Panc1 (cell line): ENCODE measurements around the gene PGS1. TPM values are rescaled to one million over a fixed set of nuclear protein-coding genes. Genes with fewer than 3 reads are reported as not detected.
A peak's percentile ranks its signal among the peaks of the same experiment; 100 is the strongest.

Source experiments
- ATAC-seq: fragments of 200-7000 bp; cut with Tn5 transposase; 2 replicates; pipeline ENCODE4 v1.9.1; 2020; ENCODE audit warnings: mild to moderate bottlenecking, moderate library complexity
- BruUV-seq: library from RNA; stranded (reverse); fragments of 400-500 nt; replicated peaks from 2 replicates; lab custom pipeline; 2021; lab: Mats Ljungman, UMichigan
- CTCF ChIA-PET: fragments of 300-600 bp; sonication (Branson Sonifier 250); formaldehyde crosslinking; loops from one replicate; lab custom pipeline; 2022; ENCODE audit warnings: antibody characterized with exemption; lab: Charles Lee
- POLR2A ChIA-PET: fragments of 300-600 bp; sonication (Branson Sonifier 250); formaldehyde crosslinking; loops from one replicate; lab custom pipeline; 2022; ENCODE audit warnings: antibody characterized with exemption; lab: Charles Lee
- DNase-seq: peaks from one replicate; pipeline ENCODE4 v3.0.0-alpha.2; 2010; ENCODE audit warnings: low read depth, low spot score
- H3K27ac ChIP-seq: 2 replicates; pipeline ENCODE4 v1.5.1; 2011; ENCODE audit warnings: mild to moderate bottlenecking, low read length, inconsistent platforms
- H3K27me3 ChIP-seq: fragments of 200-500 bp; sonication (Bioruptor generic); 2 replicates; pipeline ENCODE4 v1.6.0; 2014; ENCODE audit warnings: low read length, inconsistent platforms; ENCODE audit not compliant: control insufficient read depth, insufficient read depth
- H3K36me3 ChIP-seq: fragments of 200-500 bp; sonication (Bioruptor generic); 2 replicates; pipeline ENCODE4 v1.5.1; 2014; ENCODE audit warnings: inconsistent platforms, mild to moderate bottlenecking, low read length, moderate library complexity; ENCODE audit not compliant: control insufficient read depth, insufficient read depth
- H3K4me1 ChIP-seq: 2 replicates; pipeline ENCODE4 v1.5.1; 2011; ENCODE audit warnings: inconsistent platforms, mild to moderate bottlenecking, low read length, moderate library complexity; ENCODE audit not compliant: control insufficient read depth, insufficient read depth
- H3K4me3 ChIP-seq, 2 experiments: 2 replicates each; pipeline ENCODE4 v1.5.1; 2011 to 2012; ENCODE audit warnings: low read depth in 2 of 2, low read length in 2 of 2, mild to moderate bottlenecking in 2 of 2, inconsistent platforms in 1 of 2, moderate library complexity in 1 of 2
- H3K9me3 ChIP-seq: fragments of 200-500 bp; sonication (Bioruptor generic); 2 replicates; pipeline ENCODE4 v1.5.1; 2014; ENCODE audit warnings: low read depth, mild to moderate bottlenecking, inconsistent platforms, low read length, moderate library complexity; ENCODE audit not compliant: control insufficient read depth, insufficient read depth
- POLR2AphosphoS5 ChIP-seq: IDR thresholded peaks from 2 replicates; pipeline ENCODE4 v1.6.1; 2012; ENCODE audit warnings: mild to moderate bottlenecking, low read depth, low read length, moderate library complexity
- SIN3A ChIP-seq: IDR thresholded peaks from 2 replicates; pipeline ENCODE4 v1.6.1; 2012; ENCODE audit warnings: low read depth, mild to moderate bottlenecking, low read length, moderate library complexity, borderline replicate concordance; ENCODE audit not compliant: insufficient read depth
- TCF7L2 ChIP-seq: IDR thresholded peaks from 2 replicates; pipeline ENCODE4 v1.6.1; 2011; ENCODE audit warnings: mild to moderate bottlenecking, low read depth, low read length, inconsistent platforms
- in situ Hi-C: cut with HindIII; loops from 2 replicates; pipeline ENCODE4 v1.10.0; 2016; ENCODE audit warnings: low sequenced_read_pairs, low pct_unique_long_range_greater_than_20kb
- intact Hi-C: fragments of 100-400 bp; cut with micrococcal nuclease; formaldehyde crosslinking; loops from one replicate; pipeline ENCODE4 v1.10.0; 2022; ENCODE audit not compliant: unreplicated experiment
- total RNA-seq: library from RNA; stranded (reverse); gene quantifications from one replicate; pipeline ENCODE4 v1.2.1, GENCODE V29; 2021; ENCODE audit not compliant: unreplicated experiment
- TF ChIP-seq, protein P1 (sequence below), 2 experiments: IDR thresholded peaks; 2 replicates each; pipeline ENCODE4 v1.6.1; 2011 to 2012; ENCODE audit warnings: low read depth in 2 of 2, control low read depth in 1 of 2, low read length in 1 of 2, mild to moderate bottlenecking in 1 of 2, moderate library complexity in 1 of 2; ENCODE audit not compliant: insufficient read depth in 1 of 2
- TF ChIP-seq, protein P2 (sequence below): fragments of 450-650 bp; IDR thresholded peaks from 2 replicates; pipeline ENCODE4 v1.5.1; 2017; ENCODE audit warnings: mild to moderate bottlenecking

Gene PGS1
- total RNA-seq, 1 experiment from 2014 or later, result 47.5 TPM

DNA sequence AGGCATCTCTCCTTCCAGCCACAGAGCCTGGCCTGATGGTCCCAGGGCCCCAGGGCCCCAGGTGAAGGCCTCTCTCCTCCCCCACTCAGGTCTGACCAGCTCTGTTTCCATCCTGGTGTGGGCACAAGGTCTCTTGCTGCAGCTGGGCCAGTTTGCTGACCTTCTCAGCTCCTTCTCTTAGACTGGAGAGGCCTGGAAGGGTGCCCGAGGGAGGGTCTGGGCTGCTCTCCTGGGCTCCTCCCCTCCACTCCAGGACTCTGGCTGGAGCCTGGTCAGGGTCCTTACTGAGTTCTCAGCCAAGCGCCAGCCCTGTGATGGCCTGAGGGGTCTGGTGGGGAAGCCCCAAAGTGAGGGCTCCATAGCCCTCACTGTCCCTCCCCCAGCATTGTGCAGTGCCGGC is 31.0 kb upstream of the PGS1 start:
- ATAC-seq, result no peak
- CTCF ChIA-PET, result interaction anchor here (0.6 kb wide), 1 partner anchor 281 kb away, joined by 5 read pairs; no protein-coding TSS in a partner anchor
- in situ Hi-C loops, result no loop called here
- no peak for DNase-seq
- Histone ChIP-seq H3K4me1 (peaks cover 68% of the 10 kb centered on the region), H3K4me3 (no peak overlapping the region), H3K9me3 (no peaks in the 10 kb centered on the region), H3K27ac (peak overlapping the region; percentile 53; the same call in 1 of the 2 replicates), H3K36me3 (no peaks in the 10 kb centered on the region), H3K27me3 (no peaks in the 10 kb centered on the region)
- TF ChIP-seq POLR2AphosphoS5, result no peak
- TF ChIP-seq, protein P1, sequence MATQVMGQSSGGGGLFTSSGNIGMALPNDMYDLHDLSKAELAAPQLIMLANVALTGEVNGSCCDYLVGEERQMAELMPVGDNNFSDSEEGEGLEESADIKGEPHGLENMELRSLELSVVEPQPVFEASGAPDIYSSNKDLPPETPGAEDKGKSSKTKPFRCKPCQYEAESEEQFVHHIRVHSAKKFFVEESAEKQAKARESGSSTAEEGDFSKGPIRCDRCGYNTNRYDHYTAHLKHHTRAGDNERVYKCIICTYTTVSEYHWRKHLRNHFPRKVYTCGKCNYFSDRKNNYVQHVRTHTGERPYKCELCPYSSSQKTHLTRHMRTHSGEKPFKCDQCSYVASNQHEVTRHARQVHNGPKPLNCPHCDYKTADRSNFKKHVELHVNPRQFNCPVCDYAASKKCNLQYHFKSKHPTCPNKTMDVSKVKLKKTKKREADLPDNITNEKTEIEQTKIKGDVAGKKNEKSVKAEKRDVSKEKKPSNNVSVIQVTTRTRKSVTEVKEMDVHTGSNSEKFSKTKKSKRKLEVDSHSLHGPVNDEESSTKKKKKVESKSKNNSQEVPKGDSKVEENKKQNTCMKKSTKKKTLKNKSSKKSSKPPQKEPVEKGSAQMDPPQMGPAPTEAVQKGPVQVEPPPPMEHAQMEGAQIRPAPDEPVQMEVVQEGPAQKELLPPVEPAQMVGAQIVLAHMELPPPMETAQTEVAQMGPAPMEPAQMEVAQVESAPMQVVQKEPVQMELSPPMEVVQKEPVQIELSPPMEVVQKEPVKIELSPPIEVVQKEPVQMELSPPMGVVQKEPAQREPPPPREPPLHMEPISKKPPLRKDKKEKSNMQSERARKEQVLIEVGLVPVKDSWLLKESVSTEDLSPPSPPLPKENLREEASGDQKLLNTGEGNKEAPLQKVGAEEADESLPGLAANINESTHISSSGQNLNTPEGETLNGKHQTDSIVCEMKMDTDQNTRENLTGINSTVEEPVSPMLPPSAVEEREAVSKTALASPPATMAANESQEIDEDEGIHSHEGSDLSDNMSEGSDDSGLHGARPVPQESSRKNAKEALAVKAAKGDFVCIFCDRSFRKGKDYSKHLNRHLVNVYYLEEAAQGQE (IDR thresholded peaks at IDR 0.05; ENCODE audit: insufficient read depth in 1 of 2, low read depth in 2 of 2, low read length in 1 of 2), result no peak
- intact Hi-C loops, result no loop called here
- BruUV-seq, result no TSS peak
- POLR2A ChIA-PET, result no interaction called here

- TF ChIP-seq, protein P2, sequence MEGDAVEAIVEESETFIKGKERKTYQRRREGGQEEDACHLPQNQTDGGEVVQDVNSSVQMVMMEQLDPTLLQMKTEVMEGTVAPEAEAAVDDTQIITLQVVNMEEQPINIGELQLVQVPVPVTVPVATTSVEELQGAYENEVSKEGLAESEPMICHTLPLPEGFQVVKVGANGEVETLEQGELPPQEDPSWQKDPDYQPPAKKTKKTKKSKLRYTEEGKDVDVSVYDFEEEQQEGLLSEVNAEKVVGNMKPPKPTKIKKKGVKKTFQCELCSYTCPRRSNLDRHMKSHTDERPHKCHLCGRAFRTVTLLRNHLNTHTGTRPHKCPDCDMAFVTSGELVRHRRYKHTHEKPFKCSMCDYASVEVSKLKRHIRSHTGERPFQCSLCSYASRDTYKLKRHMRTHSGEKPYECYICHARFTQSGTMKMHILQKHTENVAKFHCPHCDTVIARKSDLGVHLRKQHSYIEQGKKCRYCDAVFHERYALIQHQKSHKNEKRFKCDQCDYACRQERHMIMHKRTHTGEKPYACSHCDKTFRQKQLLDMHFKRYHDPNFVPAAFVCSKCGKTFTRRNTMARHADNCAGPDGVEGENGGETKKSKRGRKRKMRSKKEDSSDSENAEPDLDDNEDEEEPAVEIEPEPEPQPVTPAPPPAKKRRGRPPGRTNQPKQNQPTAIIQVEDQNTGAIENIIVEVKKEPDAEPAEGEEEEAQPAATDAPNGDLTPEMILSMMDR, result no peak
- TF ChIP-seq SIN3A, result no peak
- TF ChIP-seq, protein P1 (IDR thresholded peaks at IDR 0.05; ENCODE audit: insufficient read depth in 1 of 2, low read depth in 2 of 2, low read length in 1 of 2), result no peak
- TF ChIP-seq POLR2AphosphoS5, result no peak
- no peak for TF ChIP-seq TCF7L2
- H3K4me3 ChIP-seq, result no peak overlapping the region
- in situ Hi-C loops, result no loop called here
- H3K27me3 ChIP-seq, result no peaks in the 10 kb centered on the region
- peak overlapping the region; percentile 53 for H3K27ac ChIP-seq
- peaks cover 62% of the 10 kb centered on the region for H3K4me1 ChIP-seq
- ATAC-seq, result no peak
- no peaks in the 10 kb centered on the region for H3K9me3 ChIP-seq
- BruUV-seq, result no TSS peak
- DNase-seq, result no peak
- CTCF ChIA-PET, result interaction anchor here (0.5 to 0.6 kb wide), 2 partner anchors 98 to 280 kb away, joined by 5 to 9 read pairs; no protein-coding TSS in a partner anchor
- POLR2A ChIA-PET, result no interaction called here
- no peaks in the 10 kb centered on the region for H3K36me3 ChIP-seq
- intact Hi-C loops, result no loop called here
These were observed 30.2 kb upstream of the PGS1 start for GRCh38 chr17:78348055-78348770.
